Smooth muscle cell of trachea (primary cell): ENCODE data around the gene SMAD4. TPM values are rescaled to one million over a fixed set of nuclear protein-coding genes. Genes with fewer than 3 reads are reported as not detected.

ENCODE experiments used
- total RNA-seq: library from RNA; depleted of rRNA; stranded (reverse); fragments of >200 nt; gene quantifications from 2 replicates; pipeline ENCODE4 v1.2.1, GENCODE V29; 2014

Gene SMAD4
- total RNA-seq = 93.8 and 108 TPM in 2 replicates

GRCh38 chr18:51029694-51030536 is at the start of gene SMAD4:
Gene SMAD4 (plus strand): TSS chr18:51030213. CDS start chr18:51047047, 16,834 bp downstream.

Other genes starting within 250 kb of the SMAD4 start
- gene MRO, start 210.2 kb upstream of the SMAD4 start, total RNA-seq = under 0.01 TPM in 1 of 2 replicates, not detected in the other
- gene ME2, start 151.1 kb upstream of the SMAD4 start, total RNA-seq = 37.5 and 49.5 TPM in 2 replicates
- 6.0 and 8.9 TPM in 2 replicates for gene ELAC1, start 62.2 kb upstream of the SMAD4 start, total RNA-seq
- gene MEX3C, start 167.5 kb downstream of the SMAD4 start, total RNA-seq = 33.7 and 36.4 TPM in 2 replicates